Measurements from ENCODE around the gene CYLC2. TPM values are rescaled to one million over a fixed set of nuclear protein-coding genes. Genes with fewer than 3 reads are reported as not detected.

Gene CYLC2
- total and polyA plus RNA-seq, 2 of the 8 experiments (the other 6 are each of a cell fraction or from before 2014, with no cell fraction given), result not detected

Small RNAs within 50 kb of the gene (small RNA-seq; reads per million reads assigned to genes)
- gene AL589823.1 (ENCODE audit: insufficient read depth), result not detected
